Mesenchymal stem cell (in vitro differentiated cells and primary cell): Measurements from ENCODE around the gene NR2C2.
A peak's percentile ranks its signal among the peaks of the same experiment; 100 is the strongest.

Experiments used
- DNase-seq: peaks from one replicate; pipeline ENCODE4 v3.0.0-alpha.2; 2013
- H2AFZ ChIP-seq: one replicate; pipeline ENCODE4 v1.6.1; 2013; ENCODE audit warnings: low read depth, mild to moderate bottlenecking, control low read depth, inconsistent platforms, low read length, moderate library complexity
- H2AK5ac ChIP-seq: 2 replicates; pipeline ENCODE4 v1.6.1; 2013; ENCODE audit warnings: low read length, moderate library complexity, mild to moderate bottlenecking, inconsistent platforms; ENCODE audit not compliant: severe bottlenecking
- H2BK120ac ChIP-seq: one replicate; pipeline ENCODE4 v1.6.1; 2013; ENCODE audit warnings: low read depth, mild to moderate bottlenecking, inconsistent platforms, low read length, moderate library complexity
- H2BK12ac ChIP-seq, 2 experiments: one replicate each; pipeline ENCODE4 v1.6.1; 2013; ENCODE audit warnings: inconsistent platforms in 2 of 2, low read length in 2 of 2, mild to moderate bottlenecking in 2 of 2, moderate library complexity in 2 of 2, control low read depth in 1 of 2
- H2BK15ac ChIP-seq: one replicate; pipeline ENCODE4 v1.6.1; 2013; ENCODE audit warnings: mild to moderate bottlenecking, low read depth, inconsistent platforms; ENCODE audit not compliant: poor library complexity, severe bottlenecking
- H2BK5ac ChIP-seq: 2 replicates; pipeline ENCODE4 v1.6.1; 2013; ENCODE audit warnings: low read depth, mild to moderate bottlenecking, low read length, control low read depth, inconsistent platforms; ENCODE audit not compliant: poor library complexity, severe bottlenecking
- H3K14ac ChIP-seq, 2 experiments: one replicate each; pipeline ENCODE4 v1.6.1; 2013; ENCODE audit warnings: inconsistent platforms in 2 of 2, low read length in 2 of 2, control low read depth in 1 of 2, mild to moderate bottlenecking in 1 of 2, moderate library complexity in 1 of 2
- H3K18ac ChIP-seq, 2 experiments: one replicate each; pipeline ENCODE4 v1.6.1; 2013; ENCODE audit warnings: inconsistent platforms in 2 of 2, low read length in 2 of 2, control low read depth in 1 of 2, low read depth in 1 of 2, mild to moderate bottlenecking in 1 of 2
- H3K23ac ChIP-seq, 2 experiments: one replicate each; pipeline ENCODE4 v1.6.1; 2013; ENCODE audit warnings: inconsistent platforms in 2 of 2, low read length in 2 of 2, mild to moderate bottlenecking in 2 of 2, moderate library complexity in 2 of 2, control low read depth in 1 of 2
- H3K27ac ChIP-seq: 2 replicates; pipeline ENCODE4 v1.5.1; 2013; ENCODE audit warnings: mild to moderate bottlenecking, moderate library complexity, low read length, control low read depth, inconsistent platforms; ENCODE audit not compliant: poor library complexity, severe bottlenecking
- H3K27me3 ChIP-seq, 2 experiments: 2 replicates each; pipeline versions ENCODE4 v1.6.1 to v1.7.0; 2013; ENCODE audit warnings: low read length in 2 of 2, mild to moderate bottlenecking in 2 of 2, moderate library complexity in 2 of 2, control low read depth in 1 of 2, inconsistent platforms in 1 of 2; ENCODE audit not compliant: control insufficient read depth in 1 of 2, insufficient read depth in 1 of 2
- H3K36me3 ChIP-seq, 2 experiments: 2 replicates each; pipeline versions ENCODE4 v1.6.1 to v1.7.0; 2013; ENCODE audit warnings: low read length in 2 of 2, control low read depth in 1 of 2, inconsistent platforms in 1 of 2, low read depth in 1 of 2, mild to moderate bottlenecking in 1 of 2; ENCODE audit not compliant: insufficient read depth in 2 of 2, control insufficient read depth in 1 of 2
- H3K4ac ChIP-seq, 2 experiments: one replicate each; pipeline ENCODE4 v1.6.1; 2013; ENCODE audit warnings: inconsistent platforms in 2 of 2, low read length in 2 of 2, mild to moderate bottlenecking in 2 of 2, moderate library complexity in 2 of 2, control low read depth in 1 of 2, low read depth in 1 of 2
- H3K4me1 ChIP-seq: 2 replicates; pipeline ENCODE4 v1.6.1; 2013; ENCODE audit warnings: low read depth, low read length, control low read depth; ENCODE audit not compliant: control insufficient read depth, insufficient read depth
- H3K4me2 ChIP-seq: 2 replicates; pipeline ENCODE4 v1.6.1; 2013; ENCODE audit warnings: low read length, mild to moderate bottlenecking, inconsistent platforms; ENCODE audit not compliant: poor library complexity, severe bottlenecking
- H3K4me3 ChIP-seq, 2 experiments: 2 replicates each; pipeline versions ENCODE4 v1.5.1 to v1.7.0; 2013; ENCODE audit warnings: low read length in 2 of 2, mild to moderate bottlenecking in 2 of 2, control low read depth in 1 of 2, low read depth in 1 of 2; ENCODE audit not compliant: insufficient read depth in 1 of 2
- H3K79me1 ChIP-seq: replicated peaks from 2 replicates; pipeline ENCODE4 v1.6.1; 2013; ENCODE audit warnings: mild to moderate bottlenecking, control low read depth, low read length, inconsistent platforms; ENCODE audit not compliant: poor library complexity, severe bottlenecking
- H3K9ac ChIP-seq: 2 replicates; pipeline ENCODE4 v1.7.0; 2013; ENCODE audit warnings: mild to moderate bottlenecking, low read length, moderate library complexity
- H3K9me3 ChIP-seq: 2 replicates; pipeline ENCODE4 v1.7.0; 2013; ENCODE audit warnings: mild to moderate bottlenecking, low read length; ENCODE audit not compliant: control insufficient read depth
- H4K8ac ChIP-seq: one replicate; pipeline ENCODE4 v1.6.1; 2013; ENCODE audit warnings: inconsistent platforms, mild to moderate bottlenecking, low read length, moderate library complexity
- H4K91ac ChIP-seq: one replicate; pipeline ENCODE4 v1.6.1; 2013; ENCODE audit warnings: mild to moderate bottlenecking, low read length, inconsistent platforms
- WGBS: methylation state at CpG from one replicate; pipeline ENCODE4 v1.1.7; 2013; ENCODE audit warnings: mixed read lengths; 5-methylcytosine and 5-hydroxymethylcytosine counted together

The NR2C2 gene

DNA sequence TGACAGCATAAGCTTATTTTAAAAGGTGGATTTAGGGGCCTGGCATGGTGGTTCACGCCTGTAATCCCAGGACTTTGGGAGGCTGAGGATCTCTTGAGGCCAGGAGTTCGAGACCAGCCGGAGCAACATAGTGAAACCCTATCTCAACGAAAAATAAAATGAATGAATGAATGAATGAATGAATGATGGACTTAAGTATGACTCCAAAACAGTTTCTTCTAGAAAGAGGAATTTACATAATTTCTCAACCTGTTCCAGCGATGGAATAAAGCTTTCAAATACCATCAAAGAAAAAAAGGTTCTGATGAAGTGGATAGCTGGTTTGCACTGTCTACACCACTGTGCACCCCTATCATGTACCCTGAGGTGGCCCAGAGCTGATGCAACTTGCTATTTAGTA, 20.1 kb upstream of the NR2C2 start:
- Histone ChIP-seq H3K9ac (no peak overlapping the region), H3K36me3 (peaks cover 0 to 4% of the 10 kb centered on the region in 2 experiments), H4K91ac (no peak overlapping the region), H2AFZ (no peak overlapping the region), H3K23ac (no peak overlapping the region), H2BK5ac (no peak overlapping the region), H2BK12ac (no peak overlapping the region), H2AK5ac (no peak overlapping the region), H3K27ac (no peak overlapping the region), H2BK120ac (no peak overlapping the region), H2BK15ac (no peak overlapping the region), H3K4ac (no peak overlapping the region), H3K4me1 (peaks cover 5% of the 10 kb centered on the region), H4K8ac (no peak overlapping the region), H3K9me3 (no peaks in the 10 kb centered on the region), H3K18ac (no peak overlapping the region), H3K4me2 (no peak overlapping the region), H3K27me3 (peaks cover 0 to 6% of the 10 kb centered on the region in 2 experiments), H3K4me3 (no peak overlapping the region), H3K14ac (no peak overlapping the region), H3K79me1 (no peaks in the 10 kb centered on the region)
- 95% methylated on average over 3 of the region's 5 CpGs for WGBS
- no peak for DNase-seq

DNA sequence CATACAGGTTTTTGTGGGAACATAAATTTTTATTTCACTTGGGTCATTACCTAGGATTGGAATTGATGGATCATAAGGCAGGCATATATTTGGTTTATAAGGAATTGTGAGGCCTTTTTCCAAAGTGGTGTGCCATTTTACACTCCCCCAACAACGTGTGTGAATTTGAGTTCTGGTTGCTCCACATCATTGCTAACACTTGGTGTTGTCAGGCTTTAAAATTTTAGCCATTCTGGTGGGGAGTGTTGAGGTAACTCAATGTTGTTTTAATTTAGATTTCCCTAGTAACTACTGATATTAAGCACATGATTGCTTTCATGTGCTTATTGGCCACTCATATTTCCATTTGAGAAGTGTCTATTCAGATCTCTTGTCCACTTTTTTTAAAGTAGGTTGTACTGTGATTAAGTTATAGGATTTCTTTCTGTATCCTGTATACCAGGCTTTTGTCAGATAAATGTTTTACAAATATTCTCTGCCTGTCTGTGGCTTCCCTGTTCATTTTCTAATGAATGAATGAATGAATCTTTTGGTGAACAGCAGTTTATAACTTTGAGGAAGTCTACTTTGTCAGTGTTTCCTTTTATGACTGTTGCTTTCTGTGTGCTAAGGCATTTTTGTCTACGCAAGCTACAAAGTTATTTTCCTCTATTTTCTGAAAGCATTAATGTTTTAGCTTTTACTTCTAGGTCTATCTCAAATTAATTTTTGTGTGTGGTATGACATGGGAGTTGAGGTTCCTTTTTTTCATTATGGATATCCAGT, 17.9 kb upstream of the NR2C2 start:
- H2AFZ ChIP-seq: no peak overlapping the region
- H2BK15ac ChIP-seq: no peak overlapping the region
- 64% methylated on average over 1 of the region's 2 CpGs for WGBS
- H3K18ac ChIP-seq: no peak overlapping the region
- H2BK5ac ChIP-seq: no peak overlapping the region
- H3K4ac ChIP-seq: no peak overlapping the region
- no peaks in the 10 kb centered on the region for H3K27me3 ChIP-seq
- no peak overlapping the region for H2BK120ac ChIP-seq
- H3K36me3 ChIP-seq: no peaks in the 10 kb centered on the region
- DNase-seq: no peak
- H3K23ac ChIP-seq: no peak overlapping the region
- H4K8ac ChIP-seq: no peak overlapping the region
- peaks cover 4% of the 10 kb centered on the region for H3K4me1 ChIP-seq
- H3K4me2 ChIP-seq: no peak overlapping the region
- no peaks in the 10 kb centered on the region for H3K9me3 ChIP-seq
- H3K27ac ChIP-seq: no peak overlapping the region
- no peak overlapping the region for H3K4me3 ChIP-seq
- H2AK5ac ChIP-seq: no peak overlapping the region
- no peak overlapping the region for H2BK12ac ChIP-seq
- H3K79me1 ChIP-seq: no peaks in the 10 kb centered on the region
- no peak overlapping the region for H4K91ac ChIP-seq
- no peak overlapping the region for H3K9ac ChIP-seq
- H3K14ac ChIP-seq: no peak overlapping the region

GRCh38 chr3:14933820-14934425, 13.5 kb upstream of the NR2C2 start:
- Histone ChIP-seq H3K79me1 (peaks cover 3% of the 10 kb centered on the region), H2AK5ac (no peak overlapping the region), H3K18ac (no peak overlapping the region), H3K4ac (no peak overlapping the region), H2BK12ac (no peak overlapping the region), H2BK5ac (no peak overlapping the region), H3K23ac (no peak overlapping the region), H3K14ac (no peak overlapping the region), H3K27ac (no peak overlapping the region), H3K4me2 (no peak overlapping the region), H3K9ac (no peak overlapping the region), H2AFZ (no peak overlapping the region), H3K9me3 (no peaks in the 10 kb centered on the region), H3K4me3 (no peak overlapping the region), H4K8ac (no peak overlapping the region), H2BK15ac (peak overlapping the region; percentile 79), H3K4me1 (no peaks in the 10 kb centered on the region), H3K27me3 (no peaks in the 10 kb centered on the region), H4K91ac (no peak overlapping the region), H2BK120ac (no peak overlapping the region), H3K36me3 (no peaks in the 10 kb centered on the region)
- no peak for DNase-seq
- 40% methylated on average over 6 of the region's 7 CpGs for WGBS

DNA sequence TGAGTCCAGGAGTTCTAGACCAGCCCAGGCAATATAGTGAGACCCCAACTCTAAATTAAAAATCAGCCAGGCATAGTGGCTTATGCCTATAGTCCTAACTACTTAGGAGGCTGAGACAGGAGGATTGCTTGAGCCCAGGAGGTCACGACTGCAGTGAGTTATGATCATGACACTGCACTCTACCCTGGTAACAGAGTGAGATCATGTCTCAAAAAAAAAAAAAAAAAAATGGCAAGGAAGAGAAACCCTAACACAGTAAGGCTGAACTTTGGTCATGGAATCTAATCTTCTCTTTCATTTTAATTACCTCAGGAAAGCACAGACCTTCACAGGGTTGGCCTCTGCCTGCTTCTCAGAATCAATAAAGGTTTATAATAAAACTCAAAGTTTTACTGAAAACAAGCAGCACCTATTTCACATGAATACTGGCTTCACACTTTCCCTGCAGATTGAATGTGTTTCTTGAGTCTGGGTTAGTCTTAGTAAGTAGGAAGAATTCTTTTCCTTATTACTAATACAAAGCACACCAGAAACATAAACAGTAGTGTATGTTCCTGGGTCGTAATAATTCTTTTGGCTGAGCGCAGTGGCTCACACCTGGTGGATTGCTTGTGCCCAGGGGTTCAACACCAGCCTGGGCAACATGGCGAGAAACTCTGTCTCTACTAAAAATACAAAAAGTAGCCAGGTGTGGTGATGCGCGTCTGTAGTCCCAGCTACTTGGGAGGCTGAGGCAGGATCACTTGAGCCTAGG, 11.6 kb upstream of the NR2C2 start:
- H3K4me3 ChIP-seq: no peak overlapping the region
- H3K79me1 ChIP-seq: peaks cover 8% of the 10 kb centered on the region
- no peak overlapping the region for H3K27ac ChIP-seq
- H3K23ac ChIP-seq: no peak overlapping the region
- H3K9me3 ChIP-seq: no peaks in the 10 kb centered on the region
- no peak overlapping the region for H2BK120ac ChIP-seq
- 93% methylated on average over 6 of the region's 6 CpGs for WGBS
- no peak overlapping the region for H2AFZ ChIP-seq
- no peak overlapping the region for H3K18ac ChIP-seq
- H4K91ac ChIP-seq: no peak overlapping the region
- H3K27me3 ChIP-seq: no peaks in the 10 kb centered on the region
- H2AK5ac ChIP-seq: no peak overlapping the region
- H3K4me2 ChIP-seq: no peak overlapping the region
- DNase-seq: no peak
- no peak overlapping the region for H2BK5ac ChIP-seq
- H3K4ac ChIP-seq: no peak overlapping the region
- no peak overlapping the region for H2BK15ac ChIP-seq
- peak overlapping the region; percentile 24 for H3K9ac ChIP-seq
- no peak overlapping the region for H2BK12ac ChIP-seq
- H3K14ac ChIP-seq: no peak overlapping the region
- no peaks in the 10 kb centered on the region for H3K4me1 ChIP-seq
- no peak overlapping the region for H4K8ac ChIP-seq
- peaks cover 0 to 2% of the 10 kb centered on the region in 2 experiments for H3K36me3 ChIP-seq
